IMR-90 (cell line): ENCODE results near the gene CEBPB.

Source experiments
- MAFK ChIP-seq: IDR thresholded peaks from 2 replicates; pipeline ENCODE4 v1.6.1; 2012; ENCODE audit warnings: low read depth, low read length, improper control_type of control experiment
- POLR2A ChIP-seq: IDR thresholded peaks from 2 replicates; pipeline ENCODE4 v1.6.1; 2012; ENCODE audit warnings: mild to moderate bottlenecking, low read depth, low read length
- RCOR1 ChIP-seq: IDR thresholded peaks from 2 replicates; pipeline ENCODE4 v1.6.1; 2012; ENCODE audit warnings: mild to moderate bottlenecking, low read length, improper control_type of control experiment; ENCODE audit not compliant: insufficient replicate concordance

DNA sequence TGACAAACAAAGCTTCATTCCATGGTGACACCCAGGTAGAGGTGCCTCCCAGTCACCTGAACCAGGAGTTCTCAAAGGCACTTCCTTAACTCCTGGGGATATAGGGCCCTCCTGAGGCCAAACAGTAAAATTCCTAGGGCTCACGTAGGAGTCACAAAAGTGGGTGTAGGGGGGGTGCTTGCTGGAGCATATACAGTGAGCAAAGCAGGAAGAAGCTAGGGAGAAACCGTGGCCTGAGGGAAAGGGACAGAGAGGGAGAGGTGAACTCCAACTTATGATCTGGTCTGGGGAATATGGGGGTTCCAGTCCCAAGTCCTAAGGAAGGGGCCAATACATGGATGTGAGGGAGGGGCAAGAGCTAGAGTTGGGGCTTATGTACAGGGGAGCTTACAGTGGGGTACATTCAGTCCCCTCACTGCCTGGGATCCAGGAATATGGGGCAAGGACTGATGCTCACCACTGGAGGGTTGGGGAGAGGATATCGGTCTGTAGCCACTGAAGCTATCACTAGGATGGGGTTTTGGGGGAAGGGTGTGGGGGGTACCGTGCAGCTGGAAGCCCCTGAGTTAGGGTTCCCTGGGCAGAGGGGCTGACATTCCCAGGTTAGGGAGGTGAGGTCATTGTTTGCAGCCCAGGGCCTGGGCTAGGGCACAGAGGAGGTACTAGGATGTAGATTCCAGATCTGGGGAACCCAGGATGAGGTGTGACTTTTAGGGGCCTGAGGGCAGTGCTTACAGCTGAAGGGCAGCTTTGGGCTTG, 38.1 kb upstream of the CEBPB start:
- TF ChIP-seq MAFK, result no peak
- TF ChIP-seq RCOR1, result no peak
- no peak for TF ChIP-seq POLR2A
